ENCODE measurements around the gene FBXO36. TPM values are rescaled to one million over a fixed set of nuclear protein-coding genes. Genes with fewer than 3 reads are reported as not detected.

Gene FBXO36
- polyA plus RNA-seq, 1 donor: 2.1 TPM

- DNase-seq: no peak
Measured at GRCh38 chr2:229971298-229971790, 49.0 kb downstream of the FBXO36 start.

DNA sequence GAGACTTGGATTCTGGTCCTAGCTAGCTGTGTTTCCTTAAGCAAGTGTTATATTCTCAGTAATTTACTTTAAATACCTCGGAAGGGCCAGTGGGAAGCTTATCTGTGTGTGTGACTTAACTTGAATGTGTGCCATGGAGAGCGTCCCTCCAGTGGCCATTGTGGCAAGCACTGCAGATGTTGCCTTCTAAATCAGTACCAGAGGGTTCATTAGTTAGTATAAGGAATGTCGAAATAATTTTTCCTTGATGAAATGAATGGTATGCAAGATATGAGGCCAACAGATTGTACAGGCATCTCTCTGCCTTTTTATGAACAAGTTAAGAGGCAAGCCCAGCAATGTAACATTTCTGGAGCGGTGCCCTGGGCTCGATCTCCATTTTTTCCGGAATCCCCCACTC, 52.0 kb downstream of the FBXO36 start:
- no peak for DNase-seq

DNA sequence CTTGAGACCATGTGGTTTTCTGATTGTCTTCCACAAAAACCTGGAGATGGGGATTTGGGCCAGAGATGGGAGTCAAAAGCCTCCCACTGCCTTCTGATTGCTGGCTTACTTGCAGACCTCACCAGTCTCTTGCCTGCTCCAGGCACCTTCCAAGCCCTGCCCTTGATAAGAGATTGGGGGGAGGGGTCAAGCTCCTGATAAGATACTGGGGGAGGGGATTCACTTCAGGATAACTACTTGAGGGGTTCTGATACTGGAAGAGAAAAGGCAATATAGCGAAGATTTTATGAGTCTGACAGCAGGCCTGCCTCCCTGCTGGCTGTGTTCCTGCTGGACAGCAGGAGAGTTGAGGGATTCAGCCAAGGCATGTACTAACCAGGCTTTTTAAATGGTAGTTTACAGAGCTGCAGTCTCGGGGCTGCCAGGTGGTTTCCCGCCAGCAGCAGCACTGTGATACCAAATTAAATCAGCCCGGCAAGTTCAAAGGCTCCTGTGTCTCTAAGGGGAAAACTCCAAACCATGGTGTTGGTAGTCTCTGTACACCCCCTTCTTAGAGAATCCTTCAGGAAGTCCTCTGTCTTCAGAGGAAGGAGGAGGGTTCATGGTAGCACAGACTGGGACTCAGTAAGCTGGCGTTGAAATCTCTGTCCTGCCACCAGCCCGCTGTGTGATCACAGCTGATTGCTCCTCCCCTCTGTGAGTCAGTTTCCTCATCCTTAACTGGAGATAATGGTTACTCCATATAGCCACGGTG, 58.3 kb downstream of the FBXO36 start:
- DNase-seq: peak; percentile 82

GRCh38 chr2:229993236-229993635, 70.9 kb downstream of the FBXO36 start:
- no peak for DNase-seq

DNA sequence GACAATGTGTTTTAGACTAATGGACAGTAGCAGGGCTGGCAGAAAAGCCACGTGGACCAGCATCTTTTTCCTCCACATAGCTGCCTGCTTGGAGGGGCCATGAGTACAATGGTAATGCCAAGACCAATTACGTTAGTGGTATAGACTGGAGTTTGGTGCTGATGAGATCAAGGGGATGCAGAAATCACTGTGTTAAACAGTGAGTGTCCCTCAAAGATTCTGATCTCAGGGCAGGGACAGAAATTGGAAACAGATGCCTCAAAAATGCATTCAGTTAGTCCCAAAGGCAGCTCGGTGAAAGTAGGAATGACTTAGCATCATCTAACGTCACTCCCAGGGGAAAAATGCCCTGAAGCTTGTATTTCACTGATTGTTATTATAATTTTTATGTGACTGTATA, 74.0 kb downstream of the FBXO36 start:
- no peak for DNase-seq

DNA sequence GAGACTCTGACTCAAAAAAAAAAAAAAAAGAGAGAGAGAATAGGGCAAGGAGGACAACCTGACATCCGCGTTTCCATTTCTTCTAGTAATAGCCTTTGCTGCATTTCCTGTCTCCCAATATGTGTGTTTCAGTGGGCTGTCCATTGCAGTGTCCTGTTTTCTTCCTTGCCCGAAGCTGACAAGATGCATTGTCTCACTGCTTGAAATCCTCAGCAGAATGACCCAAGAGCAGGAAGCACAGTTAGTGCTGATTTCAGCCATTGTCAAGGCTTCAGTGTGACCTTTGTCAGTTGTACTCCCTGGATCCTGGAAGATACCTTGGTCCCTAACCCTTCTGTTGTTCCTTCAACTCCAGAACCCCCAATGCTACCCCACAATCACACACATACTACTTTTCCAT, 75.3 kb downstream of the FBXO36 start:
- no peak for DNase-seq

- DNase-seq: no peak
Measured at GRCh38 chr2:230000118-230000841, 78.0 kb downstream of the FBXO36 start.

- peak; percentile 63 for DNase-seq
Measured at GRCh38 chr2:230007931-230008707, 85.8 kb downstream of the FBXO36 start.

- no peak for DNase-seq
Measured at GRCh38 chr2:230008708-230009066, 86.4 kb downstream of the FBXO36 start.

DNA sequence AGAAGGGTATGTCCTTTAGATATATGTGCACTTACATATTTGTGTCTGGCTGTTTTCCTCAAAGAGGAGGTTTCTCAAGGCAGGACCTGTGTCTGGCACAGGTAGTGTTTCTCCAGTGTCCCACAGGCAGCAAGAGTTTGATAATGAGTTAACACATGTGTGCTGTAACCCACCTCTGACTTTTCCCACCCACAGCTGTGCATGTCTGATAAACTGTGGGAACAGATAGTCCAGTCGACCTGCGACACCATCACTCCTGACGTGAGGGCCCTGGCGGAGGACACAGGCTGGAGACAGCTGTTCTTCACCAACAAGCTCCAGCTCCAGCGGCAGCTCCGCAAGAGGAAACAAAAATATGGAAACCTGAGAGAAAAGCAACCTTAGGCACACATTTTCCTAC, 88.2 kb downstream of the FBXO36 start:
- no peak for DNase-seq

DNA sequence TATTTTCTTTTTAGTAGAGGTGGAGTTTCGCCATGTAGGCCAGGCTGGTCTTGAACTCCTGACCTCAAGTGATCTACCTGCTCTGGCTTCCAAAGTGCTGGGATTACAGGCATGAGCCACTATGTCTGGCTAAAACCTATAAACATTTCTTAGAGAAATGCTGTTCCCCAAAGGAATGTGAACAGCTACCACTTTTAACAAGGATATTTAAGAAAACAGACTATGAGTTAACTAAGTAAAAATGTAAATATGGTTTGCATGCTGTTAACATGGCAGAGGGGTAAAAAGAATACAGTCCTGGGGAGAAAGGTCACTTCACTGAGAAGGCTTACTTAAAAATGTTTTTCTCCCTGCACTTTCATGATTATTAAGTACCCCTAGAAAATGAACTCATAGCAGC, 89.3 kb downstream of the FBXO36 start:
- DNase-seq: no peak

GRCh38 chr2:230012267-230012884, 90.1 kb downstream of the FBXO36 start:
- DNase-seq: no peak

DNA sequence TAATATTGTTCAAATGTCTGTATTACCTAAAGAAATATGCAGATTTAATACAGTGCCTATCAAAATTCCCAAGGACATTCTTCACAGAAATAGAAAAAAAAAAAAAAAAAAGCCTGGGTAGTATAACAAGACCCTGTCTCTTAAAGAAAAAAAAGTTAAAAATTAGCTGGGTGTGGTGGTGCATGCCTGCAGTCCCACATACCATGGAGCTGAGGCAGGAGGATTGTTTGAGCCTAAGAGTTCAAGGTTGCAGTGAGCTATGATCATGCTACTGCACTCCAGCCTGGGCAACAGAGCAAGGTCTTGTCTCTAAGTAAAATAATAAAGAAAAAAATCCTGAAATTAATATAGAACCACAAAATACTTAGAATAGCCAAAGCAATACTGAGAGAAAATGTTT, 94.5 kb downstream of the FBXO36 start:
- no peak for DNase-seq

DNA sequence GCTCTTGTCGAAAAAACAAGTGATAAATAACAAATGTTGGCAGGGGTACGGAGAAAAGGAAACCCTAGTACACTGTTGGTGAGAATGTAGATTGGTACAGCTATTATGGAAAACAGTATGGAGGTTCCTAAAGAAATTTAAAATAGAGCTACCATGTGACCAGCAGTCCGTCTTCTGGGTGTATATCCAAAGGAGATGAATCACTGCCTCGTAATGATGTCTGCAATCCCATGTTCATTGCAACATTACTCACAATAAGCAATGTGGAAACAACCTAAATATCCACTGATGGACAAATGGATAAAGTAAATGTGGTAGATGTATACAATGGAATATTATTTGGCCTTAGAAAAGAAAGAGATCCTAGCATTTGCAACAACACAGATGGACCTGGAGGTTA, 95.8 kb downstream of the FBXO36 start:
- no peak for DNase-seq

- DNase-seq: no peak
Measured at GRCh38 chr2:230019742-230020141, 97.4 kb downstream of the FBXO36 start.

GRCh38 chr2:230023313-230023712, 101.0 kb downstream of the FBXO36 start:
- no peak for DNase-seq

- no peak for DNase-seq
Measured at GRCh38 chr2:230042195-230042594, 119.9 kb downstream of the FBXO36 start.

DNA sequence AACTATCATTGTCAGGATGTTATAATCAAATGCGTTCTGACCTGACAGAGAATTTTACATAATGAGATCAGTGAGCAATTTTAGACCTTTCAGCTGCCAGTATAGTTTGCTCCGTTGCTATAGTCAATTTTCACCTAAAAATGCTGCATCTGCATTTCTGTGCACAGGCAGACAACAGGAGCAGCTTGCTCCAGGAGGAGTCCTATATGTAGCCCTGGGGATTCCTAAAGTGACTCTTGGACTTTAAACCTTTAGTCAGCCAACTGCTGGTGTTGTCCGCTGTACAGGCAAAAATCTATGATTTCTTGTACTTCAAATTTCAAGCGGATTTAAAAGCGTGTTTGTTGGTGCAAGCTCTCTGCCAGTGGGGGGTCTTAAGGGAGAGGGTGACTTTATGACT, 120.7 kb downstream of the FBXO36 start:
- DNase-seq: no peak

GRCh38 chr2:230043461-230043860, 121.2 kb downstream of the FBXO36 start:
- DNase-seq: no peak

- DNase-seq: no peak
Measured at GRCh38 chr2:230046491-230046890, 124.2 kb downstream of the FBXO36 start.

DNA sequence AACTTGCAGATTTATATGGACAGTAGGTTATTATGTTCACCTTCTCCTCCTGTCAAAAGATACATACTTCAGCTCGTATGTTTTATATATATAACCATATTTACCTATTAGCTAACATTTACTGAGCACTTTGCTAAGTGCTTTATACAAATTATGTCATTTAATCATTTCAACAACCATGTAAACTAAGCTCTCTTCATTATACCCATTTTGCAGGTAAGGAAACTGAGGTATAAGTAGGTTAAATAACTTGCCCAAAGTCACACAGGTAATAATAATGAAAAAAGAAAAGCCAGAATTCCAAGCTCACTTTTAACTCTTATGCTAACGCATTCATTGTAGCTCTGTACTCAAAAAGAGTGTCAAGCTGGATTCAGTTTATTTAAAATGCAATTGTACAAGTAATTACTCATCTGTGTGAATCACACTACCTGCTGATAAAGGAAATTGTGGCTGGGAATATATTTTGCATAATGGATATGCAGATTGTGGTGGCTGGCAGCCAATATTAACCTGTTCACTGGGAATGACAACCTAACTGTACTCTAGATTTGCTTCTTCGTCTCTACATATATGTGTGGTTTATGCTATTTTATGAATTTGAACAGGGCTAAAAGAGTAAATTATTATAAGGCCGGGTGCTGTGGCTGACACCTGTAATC, 125.8 kb downstream of the FBXO36 start:
- DNase-seq: no peak

- DNase-seq: no peak
Measured at GRCh38 chr2:230050136-230050535, 127.8 kb downstream of the FBXO36 start.
